IPS-NIHi11 (cell line): ENCODE measurements around the gene DOCK1.

Experiments
- DNase-seq: peaks from one replicate; pipeline ENCODE4 v3.0.0; 2012; ENCODE audit warnings: mixed read lengths, low spot score

The DOCK1 gene

GRCh38 chr10:127314797-127315196, 409.6 kb downstream of the DOCK1 start:
- no peak for DNase-seq

GRCh38 chr10:127315888-127316287, 410.7 kb downstream of the DOCK1 start:
- DNase-seq, result no peak

GRCh38 chr10:127318396-127318795, 413.2 kb downstream of the DOCK1 start:
- DNase-seq, result no peak

GRCh38 chr10:127319271-127319670, 414.0 kb downstream of the DOCK1 start:
- no peak for DNase-seq

GRCh38 chr10:127319691-127320090, 414.5 kb downstream of the DOCK1 start:
- DNase-seq, result no peak

- no peak for DNase-seq
These were observed 414.9 kb downstream of the DOCK1 start for GRCh38 chr10:127320176-127320575.

- DNase-seq, result no peak
These were observed 417.1 kb downstream of the DOCK1 start for GRCh38 chr10:127322286-127322685.

- no peak for DNase-seq
These were observed 420.3 kb downstream of the DOCK1 start for GRCh38 chr10:127325506-127325905.

- no peak for DNase-seq
These were observed 421.7 kb downstream of the DOCK1 start for GRCh38 chr10:127326883-127327282.

- DNase-seq, result no peak
These were observed 426.5 kb downstream of the DOCK1 start for GRCh38 chr10:127331696-127332095.

- DNase-seq, result no peak
These were observed 427.4 kb downstream of the DOCK1 start for GRCh38 chr10:127332631-127333030.

GRCh38 chr10:127337801-127338200, 432.6 kb downstream of the DOCK1 start:
- DNase-seq, result no peak

- DNase-seq, result no peak
These were observed 433.3 kb downstream of the DOCK1 start for GRCh38 chr10:127338399-127339110.

GRCh38 chr10:127343821-127344220, 438.6 kb downstream of the DOCK1 start:
- no peak for DNase-seq

GRCh38 chr10:127344346-127344745, 439.1 kb downstream of the DOCK1 start:
- DNase-seq, result no peak

GRCh38 chr10:127345231-127345965, 440.2 kb downstream of the DOCK1 start:
- DNase-seq, result no peak

GRCh38 chr10:127346604-127347003, 441.4 kb downstream of the DOCK1 start:
- DNase-seq, result no peak

- DNase-seq, result no peak
These were observed 442.2 kb downstream of the DOCK1 start for GRCh38 chr10:127347202-127347959.

GRCh38 chr10:127349737-127350136, 444.5 kb downstream of the DOCK1 start:
- DNase-seq, result no peak

- DNase-seq, result no peak
These were observed 446.3 kb downstream of the DOCK1 start for GRCh38 chr10:127351542-127351941.

GRCh38 chr10:127353544-127353943, 448.3 kb downstream of the DOCK1 start:
- DNase-seq, result no peak

GRCh38 chr10:127354255-127354654, 449.0 kb downstream of the DOCK1 start:
- DNase-seq, result no peak

GRCh38 chr10:127354992-127355391, 449.8 kb downstream of the DOCK1 start:
- DNase-seq, result no peak
